Skeletal muscle tissue (tissue), 4 donors: Measurements from ENCODE around the gene ZNF333. TPM values are rescaled to one million over a fixed set of nuclear protein-coding genes. Genes with fewer than 3 reads are reported as not detected.
"Not testable (repeated sequence)": the region's sequence is repeated elsewhere in the genome, so short reads cannot be mapped to it uniquely, and the experiment has no call there.

Experiments
- H3K27ac ChIP-seq: one replicate; pipeline ENCODE4 v1.7.0; 2013; ENCODE audit warnings: mild to moderate bottlenecking, low read depth, low read length, inconsistent platforms
- H3K27me3 ChIP-seq, 3 donors: one replicate each; pipeline ENCODE4 v1.7.0; 2013; ENCODE audit warnings: low read length in 3 of 3; ENCODE audit not compliant: control insufficient read depth in 3 of 3, insufficient read depth in 3 of 3
- H3K36me3 ChIP-seq, 3 donors: one replicate each; pipeline ENCODE4 v1.7.0; 2013; ENCODE audit warnings: low read length in 3 of 3; ENCODE audit not compliant: control insufficient read depth in 3 of 3, insufficient read depth in 3 of 3
- H3K4me1 ChIP-seq, 3 donors: one replicate each; pipeline ENCODE4 v1.7.0; 2013; ENCODE audit warnings: low read length in 3 of 3, mild to moderate bottlenecking in 3 of 3; ENCODE audit not compliant: control insufficient read depth in 3 of 3, insufficient read depth in 3 of 3
- H3K4me3 ChIP-seq, 3 donors: one replicate each; pipeline ENCODE4 v1.7.0; 2013; ENCODE audit warnings: low read length in 3 of 3
- H3K9ac ChIP-seq, 3 donors: one replicate each; pipeline ENCODE4 v1.7.0; 2013; ENCODE audit warnings: low read length in 3 of 3, mild to moderate bottlenecking in 3 of 3, moderate library complexity in 2 of 3, low read depth in 1 of 3
- H3K9me3 ChIP-seq, 3 donors: one replicate each; pipeline ENCODE4 v1.7.0; 2013; ENCODE audit warnings: low read length in 3 of 3; ENCODE audit not compliant: control insufficient read depth in 3 of 3
- total RNA-seq: library from RNA; depleted of rRNA; stranded (reverse); fragments of >200 nt; gene quantifications from one replicate; pipeline ENCODE4 v1.2.3, GENCODE V29; 2014
- donor health status: Osteomylitis.

Gene ZNF333
- total RNA-seq, 1 donor from 2014 or later: 12.0 TPM

- Histone ChIP-seq H3K4me1 (no peaks in the 10 kb centered on the region), H3K27me3 (no peaks in the 10 kb centered on the region), H3K27ac (no peak overlapping the region), H3K9me3 (peaks cover 0 to 3% (median 0%) of the 10 kb centered on the region in 3 donors), H3K4me3 (no peak overlapping the region), H3K36me3 (no peaks in the 10 kb centered on the region), H3K9ac (no peak overlapping the region)
Observed at GRCh38 chr19:14763497-14764145, 73.8 kb downstream of the ZNF333 start.

GRCh38 chr19:14764401-14764800 lies 74.6 kb downstream of the ZNF333 start:
- Histone ChIP-seq H3K4me1 (no peaks in the 10 kb centered on the region), H3K27me3 (no peaks in the 10 kb centered on the region), H3K36me3 (no peaks in the 10 kb centered on the region), H3K27ac (no peak overlapping the region), H3K9me3 (peaks cover 0 to 3% (median 0%) of the 10 kb centered on the region in 3 donors), H3K4me3 (no peak overlapping the region), H3K9ac (no peak overlapping the region)

GRCh38 chr19:14765403-14765802 lies 75.6 kb downstream of the ZNF333 start:
- H3K27me3 ChIP-seq, H3K36me3 ChIP-seq, H3K27ac ChIP-seq, H3K4me3 ChIP-seq, H3K9me3 ChIP-seq, H3K4me1 ChIP-seq, H3K9ac ChIP-seq: not testable (repeated sequence)

GRCh38 chr19:14765841-14766240 lies 76.0 kb downstream of the ZNF333 start:
- not testable (repeated sequence) for H3K9ac ChIP-seq, H3K4me3 ChIP-seq, H3K36me3 ChIP-seq

GRCh38 chr19:14767466-14767971 lies 77.7 kb downstream of the ZNF333 start:
- Histone ChIP-seq H3K27ac (no peak overlapping the region), H3K4me3 (no peak overlapping the region), H3K27me3 (no peaks in the 10 kb centered on the region), H3K36me3 (no peaks in the 10 kb centered on the region), H3K9ac (no peak overlapping the region), H3K9me3 (no peaks in the 10 kb centered on the region), H3K4me1 (no peaks in the 10 kb centered on the region)

More at GRCh38 chr19:14765841-14766240, 76.0 kb downstream of the ZNF333 start:
- H3K27me3 ChIP-seq, H3K27ac ChIP-seq, H3K9me3 ChIP-seq, H3K4me1 ChIP-seq: not testable (repeated sequence)

- H3K4me3 ChIP-seq: no peak overlapping the region
- no peaks in the 10 kb centered on the region for H3K9me3 ChIP-seq
- H3K9ac ChIP-seq: no peak overlapping the region
- H3K27me3 ChIP-seq: no peaks in the 10 kb centered on the region
- H3K36me3 ChIP-seq: no peaks in the 10 kb centered on the region
- H3K27ac ChIP-seq: no peak overlapping the region
- H3K4me1 ChIP-seq: no peaks in the 10 kb centered on the region
Observed at GRCh38 chr19:14768001-14768400, 78.2 kb downstream of the ZNF333 start.

- no peaks in the 10 kb centered on the region for H3K9me3 ChIP-seq
- no peaks in the 10 kb centered on the region for H3K27me3 ChIP-seq
- H3K36me3 ChIP-seq: no peaks in the 10 kb centered on the region
- H3K27ac ChIP-seq: no peak overlapping the region
- no peak overlapping the region for H3K9ac ChIP-seq
- H3K4me1 ChIP-seq: no peaks in the 10 kb centered on the region
- no peak overlapping the region for H3K4me3 ChIP-seq
Observed at GRCh38 chr19:14769201-14769600, 79.4 kb downstream of the ZNF333 start.

GRCh38 chr19:14770136-14770535 lies 80.3 kb downstream of the ZNF333 start:
- Histone ChIP-seq H3K4me3 (no peak overlapping the region), H3K27me3 (no peaks in the 10 kb centered on the region), H3K4me1 (no peaks in the 10 kb centered on the region), H3K27ac (no peak overlapping the region), H3K9me3 (no peaks in the 10 kb centered on the region), H3K36me3 (no peaks in the 10 kb centered on the region), H3K9ac (no peak overlapping the region)

GRCh38 chr19:14770944-14771839 lies 81.3 kb downstream of the ZNF333 start:
- Histone ChIP-seq H3K4me3 (no peak overlapping the region), H3K27me3 (peaks cover 0 to 2% (median 0%) of the 10 kb centered on the region in 3 donors), H3K9me3 (no peaks in the 10 kb centered on the region), H3K4me1 (no peaks in the 10 kb centered on the region), H3K36me3 (no peaks in the 10 kb centered on the region), H3K27ac (no peak overlapping the region), H3K9ac (no peak overlapping the region)

- Histone ChIP-seq H3K4me1 (no peaks in the 10 kb centered on the region), H3K27me3 (peaks cover 0 to 2% (median 0%) of the 10 kb centered on the region in 3 donors), H3K9me3 (no peaks in the 10 kb centered on the region), H3K4me3 (no peak overlapping the region), H3K27ac (no peak overlapping the region), H3K36me3 (no peaks in the 10 kb centered on the region), H3K9ac (no peak overlapping the region)
Observed at GRCh38 chr19:14772467-14772866, 82.6 kb downstream of the ZNF333 start.
